Muscle layer of colon (tissue), 2 donors: ENCODE measurements around the gene NLRP1.

Experiments
- H3K27ac ChIP-seq: one replicate; pipeline ENCODE4 v1.7.0; 2013; ENCODE audit warnings: low read depth, mild to moderate bottlenecking, low read length, moderate library complexity
- H3K27me3 ChIP-seq, 2 donors: one replicate each; pipeline ENCODE4 v1.7.0; 2013; ENCODE audit warnings: low read length in 2 of 2, mild to moderate bottlenecking in 2 of 2; ENCODE audit not compliant: insufficient read depth in 2 of 2, control insufficient read depth in 1 of 2
- H3K36me3 ChIP-seq: one replicate; pipeline ENCODE4 v1.7.0; 2013; ENCODE audit warnings: mild to moderate bottlenecking, low read length; ENCODE audit not compliant: insufficient read depth
- H3K4me1 ChIP-seq: one replicate; pipeline ENCODE4 v1.7.0; 2013; ENCODE audit warnings: mild to moderate bottlenecking, low read length; ENCODE audit not compliant: insufficient read depth
- H3K4me3 ChIP-seq, 2 donors: one replicate each; pipeline ENCODE4 v1.7.0; 2013; ENCODE audit warnings: low read length in 2 of 2, low read depth in 1 of 2, mild to moderate bottlenecking in 1 of 2, moderate library complexity in 1 of 2
- H3K9ac ChIP-seq: one replicate; pipeline ENCODE4 v1.7.0; 2013; ENCODE audit warnings: low read length
- H3K9me3 ChIP-seq: one replicate; pipeline ENCODE4 v1.7.0; 2013; ENCODE audit warnings: mild to moderate bottlenecking, low read length
- donor health status: abdominal sarcoma.
- donor health status: Adenocarcinoma of cecum.

NLRP1 gene

DNA sequence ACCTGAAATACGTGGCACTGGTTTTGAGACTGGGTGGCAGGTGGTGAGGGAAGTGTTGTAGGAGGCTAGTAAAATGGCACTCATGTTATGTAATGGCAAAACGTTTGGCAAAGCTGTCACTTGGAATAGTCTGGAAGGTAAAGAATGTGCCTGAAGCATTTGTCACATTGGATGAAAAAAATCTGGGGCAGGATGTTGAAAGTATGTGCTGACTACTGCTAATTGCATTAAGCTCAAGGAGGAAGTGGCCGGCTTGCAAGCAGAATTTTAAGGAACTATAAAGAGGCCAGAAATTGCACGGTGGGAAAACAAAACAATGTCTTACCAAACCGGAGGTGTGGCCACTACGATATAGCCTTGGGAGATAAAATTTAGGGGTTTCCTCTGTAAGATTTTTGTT lies 26.6 kb upstream of the NLRP1 start:
- no peaks in the 10 kb centered on the region for H3K27me3 ChIP-seq
- no peaks in the 10 kb centered on the region for H3K9me3 ChIP-seq
- no peak overlapping the region for H3K4me3 ChIP-seq

DNA sequence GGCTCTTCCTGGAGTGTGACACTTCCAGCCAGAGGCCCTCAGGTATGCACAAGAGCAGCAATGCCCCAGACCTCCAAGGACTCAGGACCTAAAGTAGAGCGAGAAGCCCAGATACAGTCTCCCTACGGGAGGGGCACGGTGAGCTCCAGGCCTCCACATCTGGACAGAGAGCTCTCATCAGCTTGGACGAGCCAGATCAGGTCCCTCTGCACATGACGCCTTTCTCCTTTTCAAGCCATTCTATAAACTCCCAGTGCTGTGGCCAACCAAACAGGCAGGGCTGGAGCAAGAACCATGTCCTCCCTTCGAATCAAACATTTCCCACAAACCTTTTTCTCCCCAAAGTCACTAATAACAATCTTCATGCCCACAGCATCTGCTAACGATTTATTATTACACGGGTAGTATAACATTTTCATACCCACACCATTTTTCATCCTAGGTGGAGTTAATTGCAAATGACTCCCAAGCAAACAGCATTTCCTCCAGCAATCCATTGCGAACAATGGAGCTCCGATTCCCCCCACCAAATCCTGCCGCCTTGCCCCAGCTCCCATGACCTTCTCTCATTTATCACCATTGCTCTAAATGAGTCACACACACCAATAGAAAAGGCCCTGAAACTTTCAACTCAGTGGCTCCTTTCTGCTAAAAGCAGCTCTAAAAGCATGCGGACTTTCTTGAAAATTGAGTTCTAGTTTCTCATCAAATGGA lies 24.2 kb upstream of the NLRP1 start:
- H3K9me3 ChIP-seq: peaks cover 3% of the 10 kb centered on the region
- H3K36me3 ChIP-seq: no peaks in the 10 kb centered on the region
- H3K27ac ChIP-seq: no peak overlapping the region
- H3K4me1 ChIP-seq: no peaks in the 10 kb centered on the region
- no peak overlapping the region for H3K4me3 ChIP-seq
- no peaks in the 10 kb centered on the region for H3K27me3 ChIP-seq
- H3K9ac ChIP-seq: no peak overlapping the region

More for the DNA sequence above, 26.6 kb upstream of the NLRP1 start:
- no peaks in the 10 kb centered on the region for H3K36me3 ChIP-seq
- H3K27ac ChIP-seq: no peak overlapping the region
- H3K9ac ChIP-seq: no peak overlapping the region
- no peaks in the 10 kb centered on the region for H3K4me1 ChIP-seq

DNA sequence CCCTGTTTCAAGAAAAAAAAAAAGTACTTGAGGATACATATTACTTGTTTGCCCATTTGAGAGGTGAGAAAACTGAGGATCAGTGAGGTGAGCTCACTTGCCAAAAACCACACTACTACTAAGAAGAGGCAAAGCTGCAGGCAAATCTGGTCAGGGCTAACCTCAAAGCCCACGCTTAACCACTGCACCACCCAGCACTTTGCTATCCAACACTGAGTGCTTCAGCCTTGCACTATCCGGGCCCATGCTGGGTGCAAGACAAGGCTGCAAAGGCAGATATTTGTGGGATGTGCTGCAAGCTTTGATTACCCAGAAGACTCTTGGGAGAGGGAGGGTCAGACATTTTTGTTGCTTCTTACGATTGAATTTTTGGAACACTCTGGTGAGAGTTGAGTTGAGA lies 23.6 kb upstream of the NLRP1 start:
- Histone ChIP-seq H3K4me1 (no peaks in the 10 kb centered on the region), H3K27ac (no peak overlapping the region), H3K9me3 (peaks cover 3% of the 10 kb centered on the region), H3K27me3 (no peaks in the 10 kb centered on the region), H3K9ac (no peak overlapping the region), H3K36me3 (no peaks in the 10 kb centered on the region), H3K4me3 (no peak overlapping the region)

DNA sequence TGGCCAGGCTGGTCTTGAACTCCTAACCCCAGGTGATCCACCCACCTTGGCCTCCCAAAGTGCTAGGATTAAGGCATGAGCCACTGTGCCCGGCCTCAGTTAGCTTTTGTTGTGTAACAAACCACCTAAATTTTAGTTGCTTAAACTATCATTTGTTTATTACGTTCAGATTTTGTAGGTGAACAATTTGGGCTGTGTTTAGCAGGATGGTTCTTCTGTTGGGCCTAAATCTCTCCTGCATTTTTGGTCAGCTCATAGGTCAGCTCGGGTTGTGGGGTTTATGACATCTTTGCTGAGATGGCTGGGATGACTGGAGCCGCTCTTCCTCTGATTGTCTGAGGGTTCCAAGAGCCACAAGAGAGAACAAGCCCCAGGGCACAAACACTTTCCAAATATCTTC lies 21.1 kb upstream of the NLRP1 start:
- Histone ChIP-seq H3K27me3 (no peaks in the 10 kb centered on the region), H3K4me1 (no peaks in the 10 kb centered on the region), H3K9ac (no peak overlapping the region), H3K27ac (no peak overlapping the region), H3K36me3 (no peaks in the 10 kb centered on the region), H3K4me3 (no peak overlapping the region), H3K9me3 (peaks cover 3% of the 10 kb centered on the region)

DNA sequence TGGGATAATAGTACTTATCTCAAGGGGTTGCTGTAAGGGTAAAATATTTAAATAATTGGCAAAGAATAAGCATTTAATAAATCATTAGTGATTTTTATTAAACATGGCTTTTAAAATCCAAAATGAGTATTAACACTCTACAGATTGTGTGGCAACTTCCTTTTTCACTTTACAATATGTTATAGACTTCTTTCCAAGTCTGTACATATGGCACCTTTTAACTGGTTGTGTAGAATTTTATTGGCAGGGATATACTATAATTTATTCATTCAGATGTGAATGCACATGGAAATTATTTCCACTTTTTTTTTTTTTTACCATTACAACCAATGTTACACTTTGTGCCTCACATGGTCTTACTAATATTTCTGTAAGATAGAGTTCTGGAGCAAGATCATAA lies 15.7 kb upstream of the NLRP1 start:
- Histone ChIP-seq H3K4me1 (no peaks in the 10 kb centered on the region), H3K9me3 (no peaks in the 10 kb centered on the region), H3K4me3 (no peak overlapping the region), H3K9ac (no peak overlapping the region), H3K27ac (no peak overlapping the region), H3K27me3 (no peaks in the 10 kb centered on the region), H3K36me3 (no peaks in the 10 kb centered on the region)

DNA sequence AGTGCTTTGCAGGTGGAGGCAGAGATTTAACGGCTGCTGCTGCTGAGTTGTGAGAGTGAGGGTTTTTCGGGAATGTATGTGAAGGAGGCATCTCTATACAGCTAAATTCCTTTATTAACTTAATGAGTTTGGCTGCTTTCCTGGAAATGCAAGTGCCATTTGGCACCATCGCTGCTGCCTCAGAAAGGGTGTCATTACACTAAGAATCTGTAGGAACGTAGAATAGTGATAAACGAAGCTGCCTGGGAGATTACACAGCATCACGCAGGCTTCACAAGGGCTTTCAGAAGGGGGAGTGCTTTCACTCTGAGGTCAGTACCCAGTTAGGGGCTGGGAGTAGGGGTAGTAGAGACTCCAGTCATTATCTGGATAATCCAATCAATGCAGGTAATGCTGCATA lies 14.1 kb upstream of the NLRP1 start:
- no peaks in the 10 kb centered on the region for H3K4me1 ChIP-seq
- no peak overlapping the region for H3K27ac ChIP-seq
- no peaks in the 10 kb centered on the region for H3K27me3 ChIP-seq
- no peaks in the 10 kb centered on the region for H3K9me3 ChIP-seq
- H3K4me3 ChIP-seq: no peak overlapping the region
- no peak overlapping the region for H3K9ac ChIP-seq
- H3K36me3 ChIP-seq: no peaks in the 10 kb centered on the region

DNA sequence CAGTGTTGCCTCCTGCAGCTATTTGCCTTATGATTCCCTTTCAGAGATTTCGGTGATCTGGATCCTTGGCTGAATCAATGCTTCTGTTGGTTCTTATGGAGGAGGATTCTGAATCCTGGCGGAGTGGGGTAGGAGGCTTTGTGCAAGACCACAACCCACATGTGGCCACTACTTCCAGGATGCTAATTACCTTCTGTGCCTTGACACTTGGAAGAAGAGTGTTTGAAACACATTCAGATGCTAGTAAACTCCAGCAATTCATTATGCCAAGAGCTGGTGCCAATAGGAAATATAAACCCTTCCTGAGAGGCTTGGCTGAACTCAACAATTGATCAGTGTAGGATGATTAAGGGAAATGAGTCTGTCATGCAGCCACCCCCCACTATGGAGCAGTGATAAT lies 12.1 kb upstream of the NLRP1 start:
- Histone ChIP-seq H3K9me3 (no peaks in the 10 kb centered on the region), H3K4me1 (no peaks in the 10 kb centered on the region), H3K27me3 (no peaks in the 10 kb centered on the region), H3K4me3 (no peak overlapping the region), H3K36me3 (no peaks in the 10 kb centered on the region), H3K27ac (no peak overlapping the region), H3K9ac (no peak overlapping the region)

DNA sequence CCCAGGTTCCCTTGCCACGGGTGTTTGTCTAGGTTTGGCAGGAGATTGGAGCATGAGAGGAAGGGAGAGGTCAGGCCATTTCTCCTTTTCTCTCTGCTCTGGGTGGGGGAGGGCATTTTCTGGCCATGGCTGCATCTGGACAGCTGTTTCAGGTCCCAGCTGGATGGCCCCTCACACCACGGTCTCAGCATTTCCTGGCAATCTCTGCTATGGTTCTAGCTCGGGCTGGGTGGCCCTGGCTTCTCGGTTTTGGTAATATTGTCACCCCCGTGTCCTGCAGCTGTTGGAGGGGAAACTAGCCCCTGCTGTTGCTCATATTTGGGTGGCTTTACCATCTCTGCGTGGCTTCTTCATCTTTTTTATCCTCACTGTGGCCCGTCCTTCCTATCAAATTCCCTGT lies 11.5 kb upstream of the NLRP1 start:
- no peaks in the 10 kb centered on the region for H3K36me3 ChIP-seq
- H3K4me3 ChIP-seq: no peak overlapping the region
- no peak overlapping the region for H3K27ac ChIP-seq
- H3K9me3 ChIP-seq: no peaks in the 10 kb centered on the region
- H3K9ac ChIP-seq: no peak overlapping the region
- no peaks in the 10 kb centered on the region for H3K4me1 ChIP-seq
- no peaks in the 10 kb centered on the region for H3K27me3 ChIP-seq

DNA sequence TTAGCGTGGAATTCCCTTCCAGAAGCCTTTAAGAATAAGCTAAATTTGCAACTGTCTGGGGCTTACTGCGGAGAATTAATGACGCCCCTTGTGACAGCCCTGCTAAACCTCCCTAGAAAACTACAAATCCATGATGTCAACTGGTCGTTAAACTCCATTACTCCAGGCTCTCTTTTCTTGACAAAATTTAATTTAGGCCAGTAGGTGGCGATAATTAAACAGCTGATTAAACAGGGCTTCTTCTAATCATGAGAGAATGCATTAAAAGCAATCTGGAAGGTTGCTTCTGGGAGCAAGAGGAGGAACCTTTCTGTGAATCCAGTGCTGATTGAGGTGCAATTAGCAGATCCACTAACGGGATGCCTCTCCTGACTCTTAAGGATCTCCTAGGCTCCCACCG lies 8.1 kb upstream of the NLRP1 start:
- Histone ChIP-seq H3K27ac (no peak overlapping the region), H3K36me3 (no peaks in the 10 kb centered on the region), H3K9me3 (no peaks in the 10 kb centered on the region), H3K27me3 (no peaks in the 10 kb centered on the region), H3K4me3 (no peak overlapping the region), H3K4me1 (no peaks in the 10 kb centered on the region), H3K9ac (no peak overlapping the region)

DNA sequence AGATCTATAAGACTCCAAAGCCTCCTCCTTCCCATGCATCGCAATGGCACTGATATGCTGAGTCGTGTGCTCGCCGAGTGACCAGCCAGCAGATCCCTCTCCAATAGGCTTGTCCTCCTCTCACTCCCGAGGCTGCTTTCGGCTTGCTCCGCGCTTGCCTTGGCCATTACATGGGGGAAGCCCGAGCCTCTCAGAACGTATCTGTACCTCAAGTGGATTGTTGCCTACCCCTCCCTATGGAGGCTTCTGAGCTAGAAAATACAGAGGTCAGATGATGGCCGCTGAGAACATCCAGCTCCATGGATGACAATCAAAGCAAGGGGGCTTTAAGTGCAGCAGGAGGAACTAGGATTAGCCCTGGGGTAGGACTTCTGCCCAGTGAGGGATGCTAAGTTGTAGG lies 7.7 kb upstream of the NLRP1 start:
- Histone ChIP-seq H3K9ac (no peak overlapping the region), H3K9me3 (no peaks in the 10 kb centered on the region), H3K36me3 (no peaks in the 10 kb centered on the region), H3K27me3 (no peaks in the 10 kb centered on the region), H3K4me1 (no peaks in the 10 kb centered on the region), H3K4me3 (no peak overlapping the region), H3K27ac (no peak overlapping the region)

DNA sequence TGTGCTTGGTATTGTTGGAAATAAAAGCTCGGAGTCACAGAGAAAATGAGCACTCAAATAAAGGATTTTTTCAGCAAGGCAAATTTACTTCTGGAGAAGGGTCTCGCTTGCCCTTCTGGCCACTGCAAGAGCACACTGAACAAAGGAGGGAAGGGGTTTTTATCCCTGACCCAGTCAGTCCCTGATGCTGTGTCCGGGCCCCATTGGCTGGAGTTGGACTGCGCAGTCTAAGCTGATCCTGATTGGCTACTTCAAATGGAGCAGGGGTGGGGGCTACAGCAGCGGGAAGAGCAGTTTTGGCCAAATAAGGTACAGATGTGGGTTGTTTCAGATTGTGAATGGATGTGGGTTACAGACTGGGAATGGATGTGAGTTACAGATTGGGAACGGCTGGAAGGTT lies 4.3 kb upstream of the NLRP1 start:
- Histone ChIP-seq H3K27me3 (no peaks in the 10 kb centered on the region), H3K4me3 (no peak overlapping the region), H3K36me3 (no peaks in the 10 kb centered on the region), H3K9me3 (no peaks in the 10 kb centered on the region), H3K9ac (no peak overlapping the region), H3K4me1 (peaks cover 13% of the 10 kb centered on the region), H3K27ac (no peak overlapping the region)

DNA sequence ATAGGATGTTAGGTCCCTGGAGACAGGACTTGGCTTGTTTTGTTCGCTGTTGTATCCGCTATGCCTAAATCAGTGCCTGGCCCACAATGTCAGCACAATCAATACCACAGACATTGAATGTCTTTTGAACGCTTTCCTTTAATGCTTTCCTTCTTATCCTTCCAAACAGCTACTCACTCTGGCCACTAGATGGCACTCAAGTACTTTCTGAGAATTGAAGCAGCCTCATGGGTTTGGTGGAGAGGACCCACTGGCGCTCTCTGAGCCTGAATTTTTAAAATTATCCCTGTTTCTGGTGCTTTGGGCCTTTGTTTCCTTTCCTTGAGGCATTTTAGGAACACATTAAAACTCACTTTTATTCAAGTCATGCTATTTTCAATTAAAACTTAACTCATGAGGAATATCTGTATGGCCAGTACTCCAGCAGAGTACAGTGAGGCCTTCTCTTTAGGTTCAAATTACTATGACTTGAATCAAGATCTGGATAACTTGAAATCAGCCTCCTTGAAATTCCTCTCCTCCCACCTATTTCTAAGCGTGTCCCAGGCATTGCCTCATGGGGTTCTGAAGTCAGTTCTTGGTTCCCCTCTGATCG lies 3.2 kb upstream of the NLRP1 start:
- Histone ChIP-seq H3K9ac (no peak overlapping the region), H3K9me3 (no peaks in the 10 kb centered on the region), H3K27ac (no peak overlapping the region), H3K36me3 (no peaks in the 10 kb centered on the region), H3K27me3 (no peaks in the 10 kb centered on the region), H3K4me1 (peaks cover 24% of the 10 kb centered on the region), H3K4me3 (no peak overlapping the region)
